Right lobe of liver (tissue), 6 donors: ENCODE data around the gene ATF7. TPM values are rescaled to one million over a fixed set of nuclear protein-coding genes. Genes with fewer than 3 reads are reported as not detected.

Experiments used
- ATAC-seq, 4 donors: fragments of 200-7000 bp; cut with Tn5 transposase; one replicate each; pipeline ENCODE4 v1.9.1; 2020; ENCODE audit warnings: mild to moderate bottlenecking in 4 of 4, moderate library complexity in 4 of 4
- DNase-seq, 3 donors: peaks; one replicate each; pipeline ENCODE4 v3.0.0-alpha.2; 2020
- H3K27ac ChIP-seq, 3 donors: fragments of 200-600 bp; one replicate each; pipeline ENCODE4 v1.8.0; 2022
- H3K27me3 ChIP-seq, 2 donors: fragments of 200-600 bp; one replicate each; pipeline ENCODE4 v1.8.0; 2022
- H3K36me3 ChIP-seq, 4 donors: fragments of 200-600 bp; sonication (generic) in 1 of 4; one replicate each; pipeline versions ENCODE4 v1.5.1 to v1.8.0; 2017 to 2022; ENCODE audit warnings: control low read depth in 1 of 4
- H3K4me1 ChIP-seq, 4 donors: fragments of 200-600 bp; sonication (generic) in 1 of 4; one replicate each; pipeline versions ENCODE4 v1.5.1 to v1.8.0; 2017 to 2022; ENCODE audit warnings: control low read depth in 1 of 4
- H3K4me3 ChIP-seq, 3 donors: fragments of 200-600 bp; one replicate each; pipeline ENCODE4 v1.8.0; 2022
- H3K9me3 ChIP-seq, 4 donors: fragments of 200-600 bp; sonication (generic) in 1 of 4; one replicate each; pipeline versions ENCODE4 v1.5.1 to v1.8.0; 2017 to 2022; ENCODE audit warnings: control low read depth in 1 of 4
- CTCF ChIP-seq, 4 donors: fragments of 200-600 bp in 3 of 4; fragments of 450-650 bp in 1 of 4; IDR thresholded peaks; one replicate each; pipeline versions ENCODE4 v1.5.1 to v1.8.0; 2016 to 2022; ENCODE audit warnings: antibody characterized with exemption in 4 of 4, mild to moderate bottlenecking in 2 of 4
- POLR2A ChIP-seq: fragments of 450-650 bp; IDR thresholded peaks from one replicate; pipeline ENCODE4 v1.6.1; 2017; ENCODE audit warnings: antibody characterized with exemption, mild to moderate bottlenecking
- WGBS: methylation state at CpG from one replicate; pipeline ENCODE4 v1.1.6; 2018; ENCODE audit warnings: low coverage, low lambda C conversion rate; ENCODE audit not compliant: insufficient coverage; ENCODE audit errors: missing lambda C conversion rate; 5-methylcytosine and 5-hydroxymethylcytosine counted together
- intact Hi-C, 2 donors: fragments of 100-400 bp; cut with DNase I; formaldehyde crosslinking; loops; one replicate each; pipeline versions ENCODE4 v1.11.2 to v1.14.1; 2022
- total RNA-seq, 6 experiments: library from RNA; depleted of rRNA in 2 of 6; stranded (reverse); fragments of >200 nt in 2 of 6; fragmentation: NEBNext Ultra II Directional in 3 of 6; extraction: Animal tissue kit (Norgen Biotek cat#: 25700) in 3 of 6; gene quantifications; one replicate each; pipeline versions ENCODE4 v1.1.0 to v1.2.4, GENCODE V29; 2016 to 2023
- donor health status: DM: no; HTN: yes; CAD: no.
- donor health status: DM: no; HTN: no; CAD: no.
- donor health status: DM: no; HTN: no; CAD: no.
- donor health status: DM: no; HTN: yes; CAD: no.
- donor health status: DM: no; HTN: yes; CAD: no.

ATF7 gene
- total RNA-seq, 6 experiments from 2014 or later, result 7.9 to 18.7 (median 12.3) TPM

- Histone ChIP-seq H3K27me3 (no peaks in the 10 kb centered on the region), H3K36me3 (peaks cover 4 to 88% (median 38%) of the 10 kb centered on the region in 4 donors), H3K4me3 (no peak overlapping the region), H3K9me3 (no peaks in the 10 kb centered on the region), H3K4me1 (no peaks in the 10 kb centered on the region), H3K27ac (no peak overlapping the region)
- ATAC-seq, result peak in 1 of 4 donors; percentile 18
- no peak for DNase-seq
- WGBS, result 59% methylated on average over 4 of the region's 13 CpGs
- intact Hi-C loops, result no loop called here
- no peak for TF ChIP-seq POLR2A
- TF ChIP-seq CTCF (IDR thresholded peaks at IDR 0.05), result no peak
These were observed 109.3 kb downstream of the ATF7 start for GRCh38 chr12:53516758-53517455.

GRCh38 chr12:53515291-53515680 is 110.9 kb downstream of the ATF7 start:
- H3K4me3 ChIP-seq, result no peak overlapping the region
- DNase-seq, result no peak

GRCh38 chr12:53514628-53515290 is 111.4 kb downstream of the ATF7 start:
- H3K4me3 ChIP-seq, result no peak overlapping the region
- no peaks in the 10 kb centered on the region for H3K27me3 ChIP-seq
- ATAC-seq (no peak), DNase-seq (no peak)
- H3K9me3 ChIP-seq, result no peaks in the 10 kb centered on the region
- H3K4me1 ChIP-seq, result peaks cover 0 to 6% (median 0%) of the 10 kb centered on the region in 4 donors
- intact Hi-C loops, result no loop called here
- H3K27ac ChIP-seq, result no peak overlapping the region
- TF ChIP-seq POLR2A, result no peak
- TF ChIP-seq CTCF (IDR thresholded peaks at IDR 0.05), result no peak
- H3K36me3 ChIP-seq, result peaks cover 0 to 74% (median 27%) of the 10 kb centered on the region in 4 donors
- 77% methylated on average over 6 of the region's 6 CpGs for WGBS

More at GRCh38 chr12:53515291-53515680, 110.9 kb downstream of the ATF7 start:
- no peak overlapping the region for H3K27ac ChIP-seq
- H3K9me3 ChIP-seq, result no peaks in the 10 kb centered on the region
- no peaks in the 10 kb centered on the region for H3K27me3 ChIP-seq
- ATAC-seq, result no peak
- peaks cover 0 to 4% (median 0%) of the 10 kb centered on the region in 4 donors for H3K4me1 ChIP-seq
- 71% methylated on average over 2 of the region's 2 CpGs for WGBS
- intact Hi-C loops, result no loop called here
- peaks cover 0 to 80% (median 29%) of the 10 kb centered on the region in 4 donors for H3K36me3 ChIP-seq
- TF ChIP-seq POLR2A, result no peak
- TF ChIP-seq CTCF (IDR thresholded peaks at IDR 0.05), result no peak

GRCh38 chr12:53513712-53514410 is 112.3 kb downstream of the ATF7 start:
- TF ChIP-seq CTCF (IDR thresholded peaks at IDR 0.05) (no peak), POLR2A (no peak)
- no peak overlapping the region for H3K27ac ChIP-seq
- no peaks in the 10 kb centered on the region for H3K27me3 ChIP-seq
- peaks cover 0 to 65% (median 25%) of the 10 kb centered on the region in 4 donors for H3K36me3 ChIP-seq
- intact Hi-C loops, result no loop called here
- H3K9me3 ChIP-seq, result no peaks in the 10 kb centered on the region
- no peak overlapping the region for H3K4me3 ChIP-seq
- ATAC-seq, result peak; percentile 18 to 67 (median 26)
- H3K4me1 ChIP-seq, result peaks cover 0 to 6% (median 0%) of the 10 kb centered on the region in 4 donors
- no peak for DNase-seq
- WGBS, result 67% methylated on average over 4 of the region's 6 CpGs
